Measurements from ENCODE around the gene RPL7L1. TPM values are rescaled to one million over a fixed set of nuclear protein-coding genes. Genes with fewer than 3 reads are reported as not detected.

The RPL7L1 gene
- total and polyA plus RNA-seq, 2 of the 13 experiments (the other 11 are each of a cell fraction or from before 2014, with no cell fraction given), result 51.6 to 179 TPM

DNA sequence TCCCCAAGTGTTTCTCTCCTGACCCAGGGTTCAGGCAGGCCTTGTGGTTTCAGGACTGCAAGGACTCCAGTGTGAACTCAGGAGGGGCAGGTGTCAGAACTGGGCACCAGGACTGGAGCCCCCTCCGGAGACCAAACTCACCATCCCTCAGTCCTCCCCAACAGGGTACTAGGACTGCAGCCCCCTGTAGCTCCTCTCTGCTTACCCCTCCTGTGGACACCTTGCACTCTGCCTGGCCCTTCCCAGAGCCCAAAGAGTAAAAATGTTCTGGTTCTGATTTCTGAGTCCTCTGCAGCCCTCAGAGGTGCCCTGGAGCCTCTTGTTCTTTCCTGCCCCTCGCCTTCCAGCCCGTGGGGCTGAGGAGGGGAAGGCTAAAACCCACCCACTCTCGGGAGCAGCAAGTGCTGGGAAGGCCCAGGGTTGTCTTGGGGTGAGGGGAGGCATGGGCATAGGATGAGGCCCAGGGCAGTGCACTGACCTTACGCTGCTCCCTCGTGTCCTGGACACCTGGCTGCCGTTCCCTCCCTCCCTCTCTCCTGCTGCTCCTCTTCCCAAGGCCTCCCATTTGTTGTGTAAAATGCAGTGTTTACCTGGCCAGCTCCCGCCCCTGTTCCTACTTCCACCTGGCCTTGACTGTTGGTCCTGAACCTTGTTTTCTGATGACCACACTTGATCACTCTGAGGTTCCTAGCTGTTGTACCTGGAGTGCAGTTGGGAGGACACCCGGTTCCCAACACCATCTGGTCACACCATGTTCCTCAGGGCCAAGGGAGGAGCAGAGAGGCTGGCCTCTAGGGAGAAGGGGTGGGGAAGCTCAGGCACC is 59.8 kb downstream of the RPL7L1 start (continued):
- TF ChIP-seq, protein P1, sequence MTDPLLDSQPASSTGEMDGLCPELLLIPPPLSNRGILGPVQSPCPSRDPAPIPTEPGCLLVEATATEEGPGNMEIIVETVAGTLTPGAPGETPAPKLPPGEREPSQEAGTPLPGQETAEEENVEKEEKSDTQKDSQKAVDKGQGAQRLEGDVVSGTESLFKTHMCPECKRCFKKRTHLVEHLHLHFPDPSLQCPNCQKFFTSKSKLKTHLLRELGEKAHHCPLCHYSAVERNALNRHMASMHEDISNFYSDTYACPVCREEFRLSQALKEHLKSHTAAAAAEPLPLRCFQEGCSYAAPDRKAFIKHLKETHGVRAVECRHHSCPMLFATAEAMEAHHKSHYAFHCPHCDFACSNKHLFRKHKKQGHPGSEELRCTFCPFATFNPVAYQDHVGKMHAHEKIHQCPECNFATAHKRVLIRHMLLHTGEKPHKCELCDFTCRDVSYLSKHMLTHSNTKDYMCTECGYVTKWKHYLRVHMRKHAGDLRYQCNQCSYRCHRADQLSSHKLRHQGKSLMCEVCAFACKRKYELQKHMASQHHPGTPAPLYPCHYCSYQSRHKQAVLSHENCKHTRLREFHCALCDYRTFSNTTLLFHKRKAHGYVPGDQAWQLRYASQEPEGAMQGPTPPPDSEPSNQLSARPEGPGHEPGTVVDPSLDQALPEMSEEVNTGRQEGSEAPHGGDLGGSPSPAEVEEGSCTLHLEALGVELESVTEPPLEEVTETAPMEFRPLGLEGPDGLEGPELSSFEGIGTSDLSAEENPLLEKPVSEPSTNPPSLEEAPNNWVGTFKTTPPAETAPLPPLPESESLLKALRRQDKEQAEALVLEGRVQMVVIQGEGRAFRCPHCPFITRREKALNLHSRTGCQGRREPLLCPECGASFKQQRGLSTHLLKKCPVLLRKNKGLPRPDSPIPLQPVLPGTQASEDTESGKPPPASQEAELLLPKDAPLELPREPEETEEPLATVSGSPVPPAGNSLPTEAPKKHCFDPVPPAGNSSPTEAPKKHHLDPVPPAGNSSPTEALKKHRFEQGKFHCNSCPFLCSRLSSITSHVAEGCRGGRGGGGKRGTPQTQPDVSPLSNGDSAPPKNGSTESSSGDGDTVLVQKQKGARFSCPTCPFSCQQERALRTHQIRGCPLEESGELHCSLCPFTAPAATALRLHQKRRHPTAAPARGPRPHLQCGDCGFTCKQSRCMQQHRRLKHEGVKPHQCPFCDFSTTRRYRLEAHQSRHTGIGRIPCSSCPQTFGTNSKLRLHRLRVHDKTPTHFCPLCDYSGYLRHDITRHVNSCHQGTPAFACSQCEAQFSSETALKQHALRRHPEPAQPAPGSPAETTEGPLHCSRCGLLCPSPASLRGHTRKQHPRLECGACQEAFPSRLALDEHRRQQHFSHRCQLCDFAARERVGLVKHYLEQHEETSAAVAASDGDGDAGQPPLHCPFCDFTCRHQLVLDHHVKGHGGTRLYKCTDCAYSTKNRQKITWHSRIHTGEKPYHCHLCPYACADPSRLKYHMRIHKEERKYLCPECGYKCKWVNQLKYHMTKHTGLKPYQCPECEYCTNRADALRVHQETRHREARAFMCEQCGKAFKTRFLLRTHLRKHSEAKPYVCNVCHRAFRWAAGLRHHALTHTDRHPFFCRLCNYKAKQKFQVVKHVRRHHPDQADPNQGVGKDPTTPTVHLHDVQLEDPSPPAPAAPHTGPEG (CRISPR knock-in tag; IDR thresholded peaks at IDR 0.05), result 0 out of 2 replicates have a peak, but pooled peaks have one; percentile 2
- TF ChIP-seq SRF (IDR thresholded peaks at IDR 0.05; ENCODE audit: low read depth, low read length) (no peak), ZNF775 (CRISPR knock-in tag; IDR thresholded peaks at IDR 0.05; ENCODE audit: borderline replicate concordance) (0 out of 2 replicates have a peak, but pooled peaks have one; percentile 24), GABPA (IDR thresholded peaks at IDR 0.05; ENCODE audit: low read depth, low read length) (no peak), GABPA (CRISPR knock-in tag; IDR thresholded peaks at IDR 0.05; ENCODE audit: low read depth) (peak; percentile 34; the same call in 1 of the 2 replicates), MED13 (CRISPR knock-in tag; IDR thresholded peaks at IDR 0.05) (peak; percentile 65; the same call in 1 of the 2 replicates), PTBP1 (IDR thresholded peaks at IDR 0.05; ENCODE audit: low read depth, low read length, poor library complexity, severe bottlenecking) (no peak), ZFY (CRISPR knock-in tag; IDR thresholded peaks at IDR 0.05) (peak; percentile 72), CENPX (CRISPR knock-in tag; IDR thresholded peaks at IDR 0.05) (no peak), ARNT2 (CRISPR knock-in tag; IDR thresholded peaks at IDR 0.05; ENCODE audit: low read depth) (no peak; the same call in 1 of the 2 replicates), DR1 (CRISPR knock-in tag; IDR thresholded peaks at IDR 0.05) (no peak), NAIF1 (CRISPR knock-in tag; IDR thresholded peaks at IDR 0.05; ENCODE audit: borderline replicate concordance) (no peak; the same call in 1 of the 2 replicates), HOXD1 (CRISPR knock-in tag; IDR thresholded peaks at IDR 0.05) (peak; percentile 59; the same call in 1 of the 2 replicates)
- TF ChIP-seq, protein P2, sequence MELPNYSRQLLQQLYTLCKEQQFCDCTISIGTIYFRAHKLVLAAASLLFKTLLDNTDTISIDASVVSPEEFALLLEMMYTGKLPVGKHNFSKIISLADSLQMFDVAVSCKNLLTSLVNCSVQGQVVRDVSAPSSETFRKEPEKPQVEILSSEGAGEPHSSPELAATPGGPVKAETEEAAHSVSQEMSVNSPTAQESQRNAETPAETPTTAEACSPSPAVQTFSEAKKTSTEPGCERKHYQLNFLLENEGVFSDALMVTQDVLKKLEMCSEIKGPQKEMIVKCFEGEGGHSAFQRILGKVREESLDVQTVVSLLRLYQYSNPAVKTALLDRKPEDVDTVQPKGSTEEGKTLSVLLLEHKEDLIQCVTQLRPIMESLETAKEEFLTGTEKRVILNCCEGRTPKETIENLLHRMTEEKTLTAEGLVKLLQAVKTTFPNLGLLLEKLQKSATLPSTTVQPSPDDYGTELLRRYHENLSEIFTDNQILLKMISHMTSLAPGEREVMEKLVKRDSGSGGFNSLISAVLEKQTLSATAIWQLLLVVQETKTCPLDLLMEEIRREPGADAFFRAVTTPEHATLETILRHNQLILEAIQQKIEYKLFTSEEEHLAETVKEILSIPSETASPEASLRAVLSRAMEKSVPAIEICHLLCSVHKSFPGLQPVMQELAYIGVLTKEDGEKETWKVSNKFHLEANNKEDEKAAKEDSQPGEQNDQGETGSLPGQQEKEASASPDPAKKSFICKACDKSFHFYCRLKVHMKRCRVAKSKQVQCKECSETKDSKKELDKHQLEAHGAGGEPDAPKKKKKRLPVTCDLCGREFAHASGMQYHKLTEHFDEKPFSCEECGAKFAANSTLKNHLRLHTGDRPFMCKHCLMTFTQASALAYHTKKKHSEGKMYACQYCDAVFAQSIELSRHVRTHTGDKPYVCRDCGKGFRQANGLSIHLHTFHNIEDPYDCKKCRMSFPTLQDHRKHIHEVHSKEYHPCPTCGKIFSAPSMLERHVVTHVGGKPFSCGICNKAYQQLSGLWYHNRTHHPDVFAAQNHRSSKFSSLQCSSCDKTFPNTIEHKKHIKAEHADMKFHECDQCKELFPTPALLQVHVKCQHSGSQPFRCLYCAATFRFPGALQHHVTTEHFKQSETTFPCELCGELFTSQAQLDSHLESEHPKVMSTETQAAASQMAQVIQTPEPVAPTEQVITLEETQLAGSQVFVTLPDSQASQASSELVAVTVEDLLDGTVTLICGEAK (IDR thresholded peaks at IDR 0.05), result no peak
- TF ChIP-seq, protein P2 (CRISPR knock-in tag; IDR thresholded peaks at IDR 0.05), result peak; percentile 61; the same call in 1 of the 2 replicates
